ENCODE results near the gene KLF7.

- TF ChIP-seq CTCF (conservative IDR thresholded peaks at IDR 0.05 in 1 of 2, IDR thresholded peaks at IDR 0.05 in 1 of 2; ENCODE audit: low read depth in 1 of 2, low read length in 2 of 2) (no peak), EZH2 (IDR thresholded peaks at IDR 0.05; ENCODE audit: low read length, missing control alignments) (no peak)
Measured at GRCh38 chr2:207164006-207164831, 1.5 kb downstream of the KLF7 start.

Data from fibroblast of lung (primary cell).